Spinal cord (tissue), 10 donors: ENCODE data around the gene BLM. TPM values are rescaled to one million over a fixed set of nuclear protein-coding genes. Genes with fewer than 3 reads are reported as not detected.

Experiments
- DNase-seq, 6 donors: peaks; one replicate each; pipeline versions ENCODE4 v3.0.0 to v3.0.0-alpha.2; 2013 to 2015; ENCODE audit warnings: low spot score in 6 of 6, low read depth in 4 of 6
- H3K27ac ChIP-seq: one replicate; pipeline ENCODE4 v1.5.1; 2013; ENCODE audit warnings: low read depth, low read length, control low read depth
- H3K27me3 ChIP-seq: one replicate; pipeline ENCODE4 v1.6.1; 2013; ENCODE audit warnings: low read length; ENCODE audit not compliant: control insufficient read depth, insufficient read depth
- H3K36me3 ChIP-seq: one replicate; pipeline ENCODE4 v1.6.1; 2013; ENCODE audit warnings: low read length; ENCODE audit not compliant: control insufficient read depth, insufficient read depth
- H3K4me1 ChIP-seq: one replicate; pipeline ENCODE4 v1.6.1; 2013; ENCODE audit warnings: low read length; ENCODE audit not compliant: control insufficient read depth, insufficient read depth
- H3K4me3 ChIP-seq: one replicate; pipeline ENCODE4 v1.5.1; 2013; ENCODE audit warnings: low read depth, low read length, control low read depth
- H3K9me3 ChIP-seq: one replicate; pipeline ENCODE4 v1.6.1; 2013; ENCODE audit warnings: low read length; ENCODE audit not compliant: control insufficient read depth, insufficient read depth
- WGBS: methylation state at CpG from one replicate; pipeline ENCODE4 v1.1.5; 2013; ENCODE audit warnings: missing lambda C conversion rate; ENCODE audit not compliant: insufficient coverage; 5-methylcytosine and 5-hydroxymethylcytosine counted together
- polyA plus RNA-seq, 2 donors: library from polyadenylated mRNA; unstranded; fragments of 120-200 nt; gene quantifications; one replicate each; pipeline ENCODE4 v1.2.1, GENCODE V29; 2013; ENCODE audit not compliant: insufficient read length in 2 of 2
- total RNA-seq, 2 donors: library from RNA; depleted of rRNA in 1 of 2; stranded (reverse); fragments of 120-200 nt in 1 of 2; fragments of >200 nt in 1 of 2; gene quantifications; one replicate each; pipeline versions ENCODE4 v1.2.3 to v1.2.4, GENCODE V29; 2013 to 2014
- donor health status: healthy.

BLM gene
- total and polyA plus RNA-seq, 4 donors, result 7.2 to 9.4 (median 8.7) TPM

GRCh38 chr15:90813796-90814190, 96.6 kb downstream of the BLM start:
- Histone ChIP-seq H3K4me3 (no peak overlapping the region), H3K4me1 (peaks cover 28% of the 10 kb centered on the region), H3K27me3 (no peaks in the 10 kb centered on the region), H3K36me3 (no peaks in the 10 kb centered on the region), H3K27ac (peak overlapping the region; percentile 33), H3K9me3 (no peaks in the 10 kb centered on the region)
- peak in 3 of 6 donors; percentile 20 to 79 (median 59) for DNase-seq
- WGBS, result 14% methylated on average over 1 of the region's 2 CpGs

- Histone ChIP-seq H3K27me3 (no peaks in the 10 kb centered on the region), H3K4me3 (no peak overlapping the region), H3K27ac (peak overlapping the region; percentile 33), H3K36me3 (no peaks in the 10 kb centered on the region), H3K9me3 (no peaks in the 10 kb centered on the region), H3K4me1 (peaks cover 31% of the 10 kb centered on the region)
- WGBS, result 40% methylated on average over 8 of the region's 13 CpGs
- peak in 1 of 6 donors; percentile 52 for DNase-seq
Measured at GRCh38 chr15:90814191-90814821, 97.2 kb downstream of the BLM start.

GRCh38 chr15:90816401-90817116, 99.4 kb downstream of the BLM start:
- Histone ChIP-seq H3K4me3 (no peak overlapping the region), H3K27ac (no peak overlapping the region), H3K4me1 (peaks cover 44% of the 10 kb centered on the region), H3K36me3 (no peaks in the 10 kb centered on the region), H3K27me3 (no peaks in the 10 kb centered on the region), H3K9me3 (no peaks in the 10 kb centered on the region)
- 92% methylated on average over 13 of the region's 15 CpGs for WGBS
- DNase-seq, result no peak

- DNase-seq, result no peak
- no peaks in the 10 kb centered on the region for H3K36me3 ChIP-seq
- no peak overlapping the region for H3K27ac ChIP-seq
- no peaks in the 10 kb centered on the region for H3K27me3 ChIP-seq
- peaks cover 40% of the 10 kb centered on the region for H3K4me1 ChIP-seq
- no peak overlapping the region for H3K4me3 ChIP-seq
- no peaks in the 10 kb centered on the region for H3K9me3 ChIP-seq
- WGBS, result 81% methylated on average over 12 of the region's 14 CpGs
Measured at GRCh38 chr15:90817117-90818057, 100.2 kb downstream of the BLM start.

- Histone ChIP-seq H3K9me3 (no peaks in the 10 kb centered on the region), H3K27ac (no peak overlapping the region), H3K27me3 (no peaks in the 10 kb centered on the region), H3K36me3 (no peaks in the 10 kb centered on the region), H3K4me3 (no peak overlapping the region), H3K4me1 (peaks cover 37% of the 10 kb centered on the region)
- 53% methylated on average over 24 of the region's 26 CpGs for WGBS
- DNase-seq, result peak in 2 of 6 donors; percentile 24 to 34
Measured at GRCh38 chr15:90818251-90819210, 101.4 kb downstream of the BLM start.

GRCh38 chr15:90819390-90819789, 102.2 kb downstream of the BLM start:
- H3K27ac ChIP-seq, result no peak overlapping the region
- WGBS, result 95% methylated on average over 6 of the region's 6 CpGs
- H3K36me3 ChIP-seq, result no peaks in the 10 kb centered on the region
- no peaks in the 10 kb centered on the region for H3K27me3 ChIP-seq
- H3K4me3 ChIP-seq, result no peak overlapping the region
- peaks cover 28% of the 10 kb centered on the region for H3K4me1 ChIP-seq
- no peak for DNase-seq
- no peaks in the 10 kb centered on the region for H3K9me3 ChIP-seq

GRCh38 chr15:90819850-90820249, 102.7 kb downstream of the BLM start:
- Histone ChIP-seq H3K27ac (no peak overlapping the region), H3K4me3 (no peak overlapping the region), H3K9me3 (no peaks in the 10 kb centered on the region), H3K4me1 (peaks cover 24% of the 10 kb centered on the region), H3K27me3 (no peaks in the 10 kb centered on the region), H3K36me3 (no peaks in the 10 kb centered on the region)
- no peak for DNase-seq
- WGBS, result 87% methylated on average over 10 of the region's 12 CpGs

GRCh38 chr15:90820481-90820880, 103.3 kb downstream of the BLM start:
- 97% methylated on average over 6 of the region's 7 CpGs for WGBS
- DNase-seq, result no peak
- Histone ChIP-seq H3K36me3 (no peaks in the 10 kb centered on the region), H3K9me3 (no peaks in the 10 kb centered on the region), H3K4me1 (peaks cover 24% of the 10 kb centered on the region), H3K4me3 (no peak overlapping the region), H3K27ac (no peak overlapping the region), H3K27me3 (no peaks in the 10 kb centered on the region)
